ENCODE results near the gene CREBBP.

DNA sequence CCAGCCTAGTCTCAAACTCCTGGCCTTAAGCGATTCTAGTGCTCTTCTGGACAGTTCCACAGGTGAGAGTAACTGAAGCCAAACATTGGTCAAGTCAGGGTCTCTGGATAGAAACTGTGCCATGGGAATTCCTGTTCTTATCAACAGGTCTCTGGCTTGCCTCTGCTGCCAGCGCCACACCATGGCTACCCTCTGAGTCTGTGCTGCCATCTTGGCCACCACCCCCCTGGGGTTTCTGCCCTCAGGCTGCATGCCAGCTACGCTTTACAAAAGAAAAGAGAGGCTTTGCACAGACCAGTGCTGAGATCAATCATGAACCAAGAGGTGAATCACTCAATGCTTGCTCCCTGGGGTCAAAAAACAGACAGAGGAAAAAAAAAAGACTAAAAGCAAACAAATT, 24.4 kb upstream of the CREBBP start:
- TF ChIP-seq GATA1 (IDR thresholded peaks at IDR 0.05; ENCODE audit: low read depth, low read length) (no peak), POLR2A (IDR thresholded peaks at IDR 0.05; ENCODE audit: low read length) (no peak)

Measured in erythroblast (primary cell).